Nephron progenitor cell (in vitro differentiated cells): ENCODE data around the gene OR8B4.
"Not testable (repeated sequence)": the region's sequence is repeated elsewhere in the genome, so short reads cannot be mapped to it uniquely, and the experiment has no call there.

Experiments
- DNase-seq: peaks from one replicate; pipeline ENCODE4 v3.0.0; 2021
- H3K27ac Mint-ChIP-seq: 2 replicates; pipeline ENCODE4 v1.8.0; 2021; ENCODE audit warnings: mild to moderate bottlenecking, moderate library complexity, mixed read lengths
- H3K27me3 Mint-ChIP-seq: 2 replicates; pipeline ENCODE4 v1.8.0; 2021; ENCODE audit warnings: mild to moderate bottlenecking, low read depth, mixed read lengths; ENCODE audit not compliant: poor library complexity
- H3K36me3 Mint-ChIP-seq: 2 replicates; pipeline ENCODE4 v1.8.0; 2021; ENCODE audit warnings: low read depth, mixed read lengths
- H3K4me1 Mint-ChIP-seq: 2 replicates; pipeline ENCODE4 v1.8.0; 2021; ENCODE audit warnings: mixed read lengths
- H3K4me3 Mint-ChIP-seq: 2 replicates; pipeline ENCODE4 v1.8.0; 2021; ENCODE audit warnings: mild to moderate bottlenecking, moderate library complexity, mixed read lengths
- H3K9me3 Mint-ChIP-seq: 2 replicates; pipeline ENCODE4 v1.8.0; 2021; ENCODE audit warnings: mild to moderate bottlenecking, moderate library complexity, mixed read lengths
- CTCF ChIP-seq: fragments of 200-600 bp; sonication (generic); IDR thresholded peaks from 2 replicates; pipeline ENCODE4 v1.5.0; 2021; ENCODE audit warnings: antibody characterized with exemption

OR8B4 gene

GRCh38 chr11:124463990-124464389, 39.3 kb upstream of the OR8B4 start:
- Mint-ChIP-seq H3K27ac (no peak overlapping the region), H3K36me3 (no peaks in the 10 kb centered on the region), H3K27me3 (peaks cover 3% of the 10 kb centered on the region), H3K4me1 (peaks cover 14% of the 10 kb centered on the region), H3K9me3 (no peaks in the 10 kb centered on the region), H3K4me3 (no peak overlapping the region)
- DNase-seq, result no peak
- no peak for TF ChIP-seq CTCF

GRCh38 chr11:124463324-124463723, 38.7 kb upstream of the OR8B4 start:
- Mint-ChIP-seq H3K4me1 (peaks cover 13% of the 10 kb centered on the region), H3K36me3 (no peaks in the 10 kb centered on the region), H3K27ac (no peak overlapping the region), H3K27me3 (peaks cover 3% of the 10 kb centered on the region), H3K4me3 (no peak overlapping the region), H3K9me3 (no peaks in the 10 kb centered on the region)
- DNase-seq, result no peak
- no peak for TF ChIP-seq CTCF

- Mint-ChIP-seq H3K27me3 (no peaks in the 10 kb centered on the region), H3K4me1 (no peaks in the 10 kb centered on the region), H3K27ac (no peak overlapping the region), H3K4me3 (no peak overlapping the region), H3K36me3 (no peaks in the 10 kb centered on the region), H3K9me3 (no peaks in the 10 kb centered on the region)
- DNase-seq, result no peak
- no peak for TF ChIP-seq CTCF
These were observed 35.8 kb upstream of the OR8B4 start for GRCh38 chr11:124460459-124460858.

GRCh38 chr11:124459379-124459778, 34.7 kb upstream of the OR8B4 start:
- H3K4me3 Mint-ChIP-seq, H3K36me3 Mint-ChIP-seq, H3K27me3 Mint-ChIP-seq, DNase-seq, H3K9me3 Mint-ChIP-seq, H3K4me1 Mint-ChIP-seq, H3K27ac Mint-ChIP-seq: not testable (repeated sequence)

GRCh38 chr11:124454552-124454951, 29.9 kb upstream of the OR8B4 start:
- TF ChIP-seq CTCF, result no peak
- Mint-ChIP-seq H3K4me1 (no peaks in the 10 kb centered on the region), H3K9me3 (peaks cover 7% of the 10 kb centered on the region), H3K36me3 (no peaks in the 10 kb centered on the region), H3K27me3 (no peaks in the 10 kb centered on the region), H3K27ac (no peak overlapping the region), H3K4me3 (no peak overlapping the region)
- DNase-seq, result no peak

- no peak for DNase-seq
- TF ChIP-seq CTCF, result no peak
- peaks cover 7% of the 10 kb centered on the region for H3K9me3 Mint-ChIP-seq
- H3K36me3 Mint-ChIP-seq, result no peaks in the 10 kb centered on the region
- no peak overlapping the region for H3K27ac Mint-ChIP-seq
- no peaks in the 10 kb centered on the region for H3K27me3 Mint-ChIP-seq
- H3K4me1 Mint-ChIP-seq, result no peaks in the 10 kb centered on the region
- no peak overlapping the region for H3K4me3 Mint-ChIP-seq
These were observed 22.2 kb upstream of the OR8B4 start for GRCh38 chr11:124446916-124447315.
